ENCODE results near the gene TLCD1.

Gene TLCD1

GRCh38 chr17:28710861-28711722, 14.9 kb downstream of the TLCD1 start:
- peak; percentile 89 for DNase-seq

- DNase-seq: no peak
Measured at GRCh38 chr17:28707339-28707720, 18.7 kb downstream of the TLCD1 start.

- DNase-seq: no peak
Measured at GRCh38 chr17:28706471-28707338, 19.3 kb downstream of the TLCD1 start.

GRCh38 chr17:28705728-28706334, 20.2 kb downstream of the TLCD1 start:
- DNase-seq: no peak

- no peak for DNase-seq
Measured at GRCh38 chr17:28705074-28705659, 20.9 kb downstream of the TLCD1 start.

GRCh38 chr17:28704219-28704858, 21.7 kb downstream of the TLCD1 start:
- DNase-seq: no peak

GRCh38 chr17:28703552-28704218, 22.3 kb downstream of the TLCD1 start:
- DNase-seq: no peak

- DNase-seq: no peak
Measured at GRCh38 chr17:28702752-28703150, 23.3 kb downstream of the TLCD1 start.

- DNase-seq: no peak
Measured at GRCh38 chr17:28702026-28702751, 23.8 kb downstream of the TLCD1 start.

- DNase-seq: no peak
Measured at GRCh38 chr17:28700830-28701492, 25.1 kb downstream of the TLCD1 start.

GRCh38 chr17:28700278-28700677, 25.8 kb downstream of the TLCD1 start:
- no peak for DNase-seq

- no peak for DNase-seq
Measured at GRCh38 chr17:28698253-28698941, 27.6 kb downstream of the TLCD1 start.

GRCh38 chr17:28693869-28694268, 32.2 kb downstream of the TLCD1 start:
- DNase-seq: no peak

GRCh38 chr17:28689011-28689410, 37.0 kb downstream of the TLCD1 start:
- no peak for DNase-seq

GRCh38 chr17:28688481-28688880, 37.6 kb downstream of the TLCD1 start:
- no peak for DNase-seq

GRCh38 chr17:28686296-28686695, 39.7 kb downstream of the TLCD1 start:
- DNase-seq: no peak

- DNase-seq: no peak
Measured at GRCh38 chr17:28685366-28685765, 40.7 kb downstream of the TLCD1 start.

- peak; percentile 33 for DNase-seq
Measured at GRCh38 chr17:28684963-28685362, 41.1 kb downstream of the TLCD1 start.

- DNase-seq: no peak
Measured at GRCh38 chr17:28682655-28683054, 43.4 kb downstream of the TLCD1 start.

- no peak for DNase-seq
Measured at GRCh38 chr17:28675980-28676379, 50.1 kb downstream of the TLCD1 start.

Data from fibroblast of upper back skin (primary cell).